GM10847 (cell line): ENCODE results near the gene MYOD1.

Experiments
- POLR2A ChIP-seq: IDR thresholded peaks from 2 replicates; pipeline ENCODE4 v1.6.1; 2011; ENCODE audit not compliant: insufficient read length; ENCODE audit errors: extremely low read depth

Gene MYOD1

DNA sequence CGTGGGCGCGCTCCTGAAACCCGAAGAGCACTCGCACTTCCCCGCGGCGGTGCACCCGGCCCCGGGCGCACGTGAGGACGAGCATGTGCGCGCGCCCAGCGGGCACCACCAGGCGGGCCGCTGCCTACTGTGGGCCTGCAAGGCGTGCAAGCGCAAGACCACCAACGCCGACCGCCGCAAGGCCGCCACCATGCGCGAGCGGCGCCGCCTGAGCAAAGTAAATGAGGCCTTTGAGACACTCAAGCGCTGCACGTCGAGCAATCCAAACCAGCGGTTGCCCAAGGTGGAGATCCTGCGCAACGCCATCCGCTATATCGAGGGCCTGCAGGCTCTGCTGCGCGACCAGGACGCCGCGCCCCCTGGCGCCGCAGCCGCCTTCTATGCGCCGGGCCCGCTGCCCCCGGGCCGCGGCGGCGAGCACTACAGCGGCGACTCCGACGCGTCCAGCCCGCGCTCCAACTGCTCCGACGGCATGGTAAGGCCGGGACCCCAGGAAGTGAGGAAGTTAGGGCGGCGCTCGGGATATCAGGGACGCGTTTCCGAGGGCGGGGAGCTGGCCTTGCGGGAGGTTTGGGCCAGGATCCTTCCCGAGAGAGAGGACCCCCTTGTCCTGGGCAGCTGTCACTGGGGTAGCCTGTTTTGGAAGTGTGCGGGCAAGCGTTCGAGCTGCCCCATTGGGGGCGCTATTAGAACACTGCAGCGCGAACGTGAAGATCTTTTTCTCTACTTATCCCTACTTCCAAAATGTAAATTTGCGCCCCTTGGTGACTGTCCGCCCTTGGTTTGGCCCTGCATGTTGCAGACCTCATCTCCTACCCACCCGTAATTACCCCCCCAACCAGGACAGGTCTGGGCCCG lies 796 bp downstream of the MYOD1 start:
- TF ChIP-seq POLR2A: no peak

DNA sequence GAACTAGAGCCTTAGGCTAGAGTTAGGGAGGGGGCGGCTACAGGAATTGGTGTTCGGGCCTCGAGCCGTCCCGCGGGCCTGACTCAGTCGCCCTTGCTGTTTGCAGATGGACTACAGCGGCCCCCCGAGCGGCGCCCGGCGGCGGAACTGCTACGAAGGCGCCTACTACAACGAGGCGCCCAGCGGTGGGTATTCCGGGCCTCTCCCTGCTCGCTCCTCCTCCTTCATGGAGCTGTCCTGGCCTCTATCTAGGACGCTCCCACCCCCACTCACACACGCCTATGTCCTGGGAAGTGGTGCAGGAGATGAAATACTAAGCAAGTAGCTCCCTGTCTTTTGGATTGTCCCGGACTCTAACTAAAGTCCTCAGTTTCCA lies 1.4 kb downstream of the MYOD1 start:
- TF ChIP-seq POLR2A: no peak

DNA sequence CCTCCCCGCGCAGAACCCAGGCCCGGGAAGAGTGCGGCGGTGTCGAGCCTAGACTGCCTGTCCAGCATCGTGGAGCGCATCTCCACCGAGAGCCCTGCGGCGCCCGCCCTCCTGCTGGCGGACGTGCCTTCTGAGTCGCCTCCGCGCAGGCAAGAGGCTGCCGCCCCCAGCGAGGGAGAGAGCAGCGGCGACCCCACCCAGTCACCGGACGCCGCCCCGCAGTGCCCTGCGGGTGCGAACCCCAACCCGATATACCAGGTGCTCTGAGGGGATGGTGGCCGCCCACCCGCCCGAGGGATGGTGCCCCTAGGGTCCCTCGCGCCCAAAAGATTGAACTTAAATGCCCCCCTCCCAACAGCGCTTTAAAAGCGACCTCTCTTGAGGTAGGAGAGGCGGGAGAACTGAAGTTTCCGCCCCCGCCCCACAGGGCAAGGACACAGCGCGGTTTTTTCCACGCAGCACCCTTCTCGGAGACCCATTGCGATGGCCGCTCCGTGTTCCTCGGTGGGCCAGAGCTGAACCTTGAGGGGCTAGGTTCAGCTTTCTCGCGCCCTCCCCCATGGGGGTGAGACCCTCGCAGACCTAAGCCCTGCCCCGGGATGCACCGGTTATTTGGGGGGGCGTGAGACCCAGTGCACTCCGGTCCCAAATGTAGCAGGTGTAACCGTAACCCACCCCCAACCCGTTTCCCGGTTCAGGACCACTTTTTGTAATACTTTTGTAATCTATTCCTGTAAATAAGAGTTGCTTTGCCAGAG lies 2.0 kb downstream of the MYOD1 start:
- TF ChIP-seq POLR2A: no peak

DNA sequence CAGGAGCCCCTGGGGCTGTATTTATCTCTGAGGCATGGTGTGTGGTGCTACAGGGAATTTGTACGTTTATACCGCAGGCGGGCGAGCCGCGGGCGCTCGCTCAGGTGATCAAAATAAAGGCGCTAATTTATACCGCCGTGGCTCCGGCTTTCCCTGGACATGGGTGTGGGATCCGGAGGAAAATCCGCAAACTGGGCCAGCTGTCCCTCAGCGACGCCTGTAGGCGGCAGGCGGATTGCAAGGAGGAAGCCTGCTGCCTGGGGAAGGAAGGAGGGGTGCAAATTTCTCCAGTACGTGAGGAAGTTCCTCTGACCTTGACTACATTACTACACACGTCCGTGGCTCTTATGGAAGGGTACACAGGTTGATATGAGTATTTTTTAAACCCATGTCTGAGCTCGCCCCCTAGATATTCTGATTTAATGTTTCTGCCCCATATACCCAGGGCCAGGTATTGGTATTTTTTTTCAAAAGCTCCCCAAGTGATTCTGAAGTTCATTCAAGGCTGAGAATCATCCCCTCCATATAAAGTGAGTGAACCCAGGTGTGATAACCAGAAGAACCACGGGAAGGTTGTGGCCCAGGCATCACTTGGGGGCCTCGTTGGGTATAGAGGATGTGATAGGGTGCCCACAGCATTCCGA lies 2.8 kb downstream of the MYOD1 start:
- no peak for TF ChIP-seq POLR2A

DNA sequence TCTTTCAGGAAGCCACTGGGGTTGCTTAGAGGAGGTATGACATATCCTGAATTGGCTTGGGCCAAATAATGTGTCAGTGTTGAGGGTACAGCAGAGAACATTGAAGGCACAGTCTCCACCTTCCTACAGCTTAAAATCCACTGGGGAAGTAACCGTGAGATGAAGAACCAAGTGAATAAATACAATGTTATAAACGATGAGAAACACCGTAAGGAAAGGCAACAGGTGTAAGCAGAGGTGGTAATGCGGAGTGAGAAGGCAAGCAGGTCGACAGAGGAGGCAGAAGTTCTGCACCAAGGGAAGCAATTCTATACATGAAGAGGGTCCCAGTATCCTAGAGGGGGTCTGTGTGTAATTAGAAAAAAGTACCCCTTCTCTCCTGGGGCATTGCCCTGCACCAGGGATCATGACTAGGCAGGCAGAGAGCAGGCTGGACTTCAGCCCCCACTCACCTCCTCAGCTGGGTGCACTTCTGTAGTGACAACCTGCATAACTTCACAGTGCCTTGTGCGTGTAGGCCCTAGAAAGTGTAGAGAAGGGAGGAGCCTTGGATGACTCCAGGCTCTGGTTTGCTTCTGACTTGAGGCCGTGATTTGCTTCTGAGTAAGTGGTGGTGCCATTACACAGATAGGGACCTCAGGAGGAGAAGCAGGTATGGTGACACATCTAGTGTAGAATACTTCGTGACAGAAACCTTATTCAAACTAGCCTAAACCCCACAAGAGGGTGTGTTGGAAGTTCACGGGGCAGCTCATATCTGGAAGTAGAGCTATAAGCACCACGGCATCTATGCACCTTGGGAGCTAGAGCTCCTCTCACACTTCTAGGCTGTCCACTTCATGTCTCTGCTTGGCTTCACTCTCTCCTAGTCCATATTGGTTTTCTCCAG lies 4.9 kb downstream of the MYOD1 start:
- TF ChIP-seq POLR2A: no peak

DNA sequence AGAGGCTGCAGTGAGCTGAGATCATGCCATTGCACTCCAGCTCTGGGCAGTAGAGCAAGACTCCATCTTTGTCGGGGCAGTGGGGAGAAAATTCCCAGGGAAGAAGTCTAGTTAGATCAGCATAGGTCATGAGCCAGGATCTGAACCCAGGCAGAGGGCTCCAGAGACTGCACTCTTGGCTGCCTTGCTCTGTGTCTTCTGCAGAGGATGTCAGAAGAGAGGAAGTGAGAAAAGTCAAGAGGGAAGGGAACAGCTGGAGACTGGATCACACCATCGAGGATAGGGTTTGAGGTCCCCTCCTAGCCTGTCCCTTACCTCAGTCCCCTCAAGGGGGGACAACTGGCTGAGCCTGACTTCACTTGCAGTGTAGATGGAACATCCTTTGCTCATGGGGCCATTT lies 5.8 kb downstream of the MYOD1 start:
- TF ChIP-seq POLR2A: no peak

DNA sequence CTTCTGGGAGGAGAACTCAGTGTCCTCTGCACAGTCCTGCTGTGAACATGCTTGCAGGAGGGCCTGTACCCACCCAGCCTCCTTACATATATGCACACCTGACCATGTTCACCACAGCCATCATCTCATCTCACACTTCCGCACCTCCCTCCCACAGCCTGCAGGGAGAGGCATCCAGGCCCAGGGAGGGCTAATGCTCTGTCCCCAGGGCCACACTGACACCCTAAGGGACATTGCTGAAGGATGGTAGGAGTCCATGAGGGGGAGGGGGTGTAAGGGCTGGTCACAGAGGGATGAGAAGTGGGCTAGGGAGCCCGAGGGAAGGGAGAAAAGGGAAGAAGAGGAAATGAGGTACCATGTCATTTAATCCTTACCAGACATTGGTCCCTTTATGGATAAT lies 10.8 kb downstream of the MYOD1 start:
- TF ChIP-seq POLR2A: no peak

DNA sequence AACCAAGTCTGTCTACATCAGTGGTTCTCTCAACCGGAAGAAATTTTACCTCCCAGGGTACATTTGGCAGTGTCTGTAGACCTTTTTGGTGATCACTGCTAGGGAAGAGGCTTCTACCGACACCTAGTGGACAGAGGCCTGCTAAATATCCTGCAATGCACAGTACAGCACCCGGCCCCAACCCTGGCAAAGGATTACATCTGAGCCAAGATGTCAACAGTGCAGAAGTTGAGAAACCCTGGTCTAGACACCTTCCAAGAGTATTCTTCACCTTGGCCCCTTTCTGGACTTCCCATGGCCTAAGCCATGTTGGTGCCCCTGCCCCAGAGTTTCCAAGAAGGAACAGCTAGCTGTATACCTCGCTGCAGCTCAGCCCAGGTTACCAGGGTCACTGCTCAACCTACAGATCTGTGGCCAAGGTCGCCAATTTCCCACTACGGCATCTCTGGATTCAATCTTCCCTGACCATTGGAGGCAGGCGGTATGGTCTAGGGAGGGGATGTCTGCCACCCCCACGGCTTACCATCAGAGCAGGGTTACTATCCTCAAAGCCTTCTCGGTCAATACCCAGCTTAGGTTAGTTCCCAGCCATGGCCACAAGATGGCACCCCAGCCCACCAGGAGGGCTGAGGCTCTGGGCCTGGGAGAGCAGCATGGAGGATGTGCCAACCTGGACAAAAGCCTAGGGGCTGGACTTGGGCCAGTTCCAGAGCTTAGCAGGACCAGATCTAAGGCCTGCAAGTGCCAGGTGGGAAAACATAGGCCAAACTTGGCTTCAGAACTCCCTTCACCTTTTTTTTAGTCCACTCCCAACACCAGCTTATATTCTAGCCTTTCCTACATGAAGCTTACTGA lies 11.5 kb downstream of the MYOD1 start:
- no peak for TF ChIP-seq POLR2A

DNA sequence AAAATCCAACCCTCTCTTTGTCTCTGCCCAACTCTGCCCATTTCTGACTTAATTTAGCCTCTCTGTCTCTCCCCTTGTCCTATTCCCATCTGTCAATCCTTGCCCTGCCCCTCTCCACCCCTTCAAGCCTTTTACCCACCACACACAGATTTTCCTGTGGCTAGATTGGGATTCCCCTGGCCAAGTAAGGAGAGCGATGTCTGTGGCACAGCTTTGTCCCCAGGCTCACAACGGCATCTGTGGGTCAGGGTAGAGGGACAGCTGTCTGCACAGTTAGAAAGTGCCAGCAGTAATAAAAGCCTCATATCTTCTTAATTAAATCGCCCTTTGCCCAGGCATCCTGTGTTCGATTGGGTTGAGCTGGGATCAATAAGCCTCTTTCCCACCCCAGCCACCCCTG lies 13.9 kb downstream of the MYOD1 start:
- no peak for TF ChIP-seq POLR2A

DNA sequence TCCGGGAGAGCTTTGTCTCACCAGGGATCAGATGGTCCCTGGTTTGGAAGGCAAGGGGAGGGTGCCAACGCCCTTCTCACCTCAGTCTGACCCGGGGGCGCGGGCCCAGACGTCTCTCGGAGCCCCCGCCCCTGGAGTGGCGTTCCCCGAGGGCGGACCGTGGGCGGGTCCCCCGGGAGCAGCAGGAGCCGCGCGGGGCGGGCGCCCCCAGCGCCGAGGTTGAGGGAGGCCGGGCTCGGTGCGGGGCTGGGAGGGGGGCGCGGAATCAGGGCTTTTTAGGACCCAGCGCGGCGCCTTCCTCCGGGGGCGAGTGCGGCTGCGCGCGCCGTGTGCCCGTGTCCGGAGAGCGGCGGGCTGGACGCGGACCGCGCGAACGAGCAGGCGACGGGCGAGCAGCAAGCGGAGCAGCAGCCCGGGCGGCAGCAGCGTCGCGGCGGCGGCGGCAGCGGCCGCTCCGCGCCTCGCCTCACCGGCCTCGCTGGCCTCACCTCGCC lies 15.1 kb downstream of the MYOD1 start, which contains the start of gene KCNC1:
KCNC1 (plus strand) TSS at position 364 of the 494 bp plus-strand sequence. CDS start 1,222 bp downstream, outside the sequence.
- no peak for TF ChIP-seq POLR2A

DNA sequence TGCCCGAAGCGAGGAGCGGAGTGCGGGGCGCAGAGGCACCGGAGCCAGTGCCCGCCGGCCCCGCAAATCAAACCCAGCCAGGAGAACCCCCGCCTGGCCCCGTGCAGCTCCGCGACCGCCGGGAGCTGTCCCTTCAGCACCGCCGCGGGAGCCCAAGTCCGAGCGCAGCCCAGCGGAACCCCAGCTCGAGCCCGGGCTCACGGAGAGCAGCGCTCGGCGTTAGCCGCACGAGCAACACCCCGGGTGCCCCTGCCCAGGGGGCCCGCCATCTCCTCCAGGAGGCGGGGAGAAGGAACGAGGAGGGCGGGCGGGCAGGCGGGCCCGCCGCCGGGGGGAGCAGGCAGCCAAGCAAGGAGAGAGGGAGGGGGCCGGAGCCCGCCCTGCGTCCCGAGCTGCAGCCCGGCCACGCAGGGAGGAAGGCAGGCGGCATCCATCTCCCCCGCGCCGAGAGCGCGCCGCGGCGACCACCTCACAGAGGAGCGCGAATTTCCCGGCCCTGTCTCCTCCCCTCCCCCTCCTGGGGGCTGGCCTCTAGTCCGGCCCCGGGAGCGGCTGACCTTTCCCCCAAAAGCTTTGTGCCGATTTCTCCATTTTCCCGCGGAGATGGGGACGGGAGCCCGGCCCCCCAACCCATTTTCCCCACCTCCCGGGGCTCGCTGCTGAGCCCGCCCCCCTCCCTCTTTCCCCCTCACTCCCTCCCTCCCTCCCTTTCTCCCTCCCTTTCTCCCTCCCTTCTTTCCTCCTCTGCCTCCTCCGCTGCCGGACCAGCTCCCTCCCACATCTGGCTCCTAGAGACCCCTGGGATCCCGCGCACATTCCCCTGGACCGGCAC lies 15.8 kb downstream of the MYOD1 start:
- no peak for TF ChIP-seq POLR2A

DNA sequence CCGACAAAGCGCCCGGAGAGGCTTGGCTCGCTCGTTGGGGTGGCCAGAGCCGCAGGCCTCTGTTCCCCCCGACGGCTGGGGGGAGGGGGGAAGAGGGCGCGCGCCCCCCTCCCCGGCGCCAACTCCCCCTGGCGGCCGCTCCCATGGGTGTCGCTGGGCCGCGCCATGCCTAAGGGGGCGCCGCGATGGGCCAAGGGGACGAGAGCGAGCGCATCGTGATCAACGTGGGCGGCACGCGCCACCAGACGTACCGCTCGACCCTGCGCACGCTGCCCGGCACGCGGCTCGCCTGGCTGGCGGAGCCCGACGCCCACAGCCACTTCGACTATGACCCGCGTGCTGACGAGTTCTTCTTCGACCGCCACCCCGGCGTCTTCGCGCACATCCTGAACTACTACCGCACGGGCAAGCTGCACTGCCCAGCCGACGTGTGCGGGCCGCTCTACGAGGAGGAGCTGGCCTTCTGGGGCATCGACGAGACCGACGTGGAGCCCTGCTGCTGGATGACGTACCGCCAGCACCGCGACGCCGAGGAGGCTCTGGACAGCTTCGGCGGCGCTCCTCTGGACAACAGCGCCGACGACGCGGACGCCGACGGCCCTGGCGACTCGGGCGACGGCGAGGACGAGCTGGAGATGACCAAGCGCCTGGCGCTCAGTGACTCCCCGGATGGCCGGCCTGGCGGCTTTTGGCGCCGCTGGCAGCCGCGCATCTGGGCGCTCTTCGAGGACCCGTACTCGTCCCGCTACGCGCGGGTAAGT lies 16.6 kb downstream of the MYOD1 start:
- no peak for TF ChIP-seq POLR2A

DNA sequence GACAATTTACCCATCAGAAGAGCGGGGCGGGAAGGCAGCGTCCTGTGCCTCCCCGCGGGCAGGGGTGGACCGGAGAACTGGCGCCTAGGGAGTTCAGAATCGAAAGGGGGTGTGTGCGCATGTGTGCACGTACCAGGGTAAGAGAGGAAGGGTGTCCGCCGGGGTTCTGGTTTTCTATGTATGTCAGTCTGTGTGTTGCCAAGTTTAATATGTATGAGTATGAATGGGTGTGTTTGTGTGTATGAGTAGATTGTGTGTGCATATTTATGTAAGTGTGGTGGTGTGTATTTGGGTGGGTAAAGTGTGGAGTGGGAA lies 17.2 kb downstream of the MYOD1 start:
- no peak for TF ChIP-seq POLR2A
